ENCODE measurements around the gene PIP4K2A.

PIP4K2A gene

GRCh38 chr10:22601618-22602017, 112.8 kb downstream of the PIP4K2A start:
- no peak for DNase-seq (ENCODE audit: extremely low read depth, insufficient read length)
- H3K36me3 ChIP-seq (ENCODE audit: control insufficient read depth, insufficient read depth, low read length), result peaks cover 7% of the 10 kb centered on the region
- no peaks in the 10 kb centered on the region for H3K27me3 ChIP-seq (replicated peaks; ENCODE audit: control insufficient read depth, insufficient read depth, low read length)
- no peak for TF ChIP-seq CTCF (IDR thresholded peaks at IDR 0.05; ENCODE audit: insufficient read depth, low read length, poor library complexity, severe bottlenecking)
- H3K4me3 ChIP-seq (replicated peaks; ENCODE audit: low read depth, low read length), result no peak overlapping the region

GRCh38 chr10:22599636-22600228, 114.6 kb downstream of the PIP4K2A start:
- no peak overlapping the region for H3K4me3 ChIP-seq (replicated peaks; ENCODE audit: low read depth, low read length)
- no peak for TF ChIP-seq CTCF (IDR thresholded peaks at IDR 0.05; ENCODE audit: insufficient read depth, low read length, poor library complexity, severe bottlenecking)
- H3K36me3 ChIP-seq (ENCODE audit: control insufficient read depth, insufficient read depth, low read length), result peaks cover 7% of the 10 kb centered on the region
- no peak for DNase-seq (ENCODE audit: extremely low read depth, insufficient read length)
- H3K27me3 ChIP-seq (replicated peaks; ENCODE audit: control insufficient read depth, insufficient read depth, low read length), result no peaks in the 10 kb centered on the region

- H3K36me3 ChIP-seq (ENCODE audit: control insufficient read depth, insufficient read depth, low read length), result peaks cover 6% of the 10 kb centered on the region
- no peak for DNase-seq (ENCODE audit: extremely low read depth, insufficient read length)
- no peak overlapping the region; the same call in 1 of the 2 replicates for H3K4me3 ChIP-seq (replicated peaks; ENCODE audit: low read depth, low read length)
- no peaks in the 10 kb centered on the region for H3K27me3 ChIP-seq (replicated peaks; ENCODE audit: control insufficient read depth, insufficient read depth, low read length)
- TF ChIP-seq CTCF (IDR thresholded peaks at IDR 0.05; ENCODE audit: insufficient read depth, low read length, poor library complexity, severe bottlenecking), result no peak
Measured at GRCh38 chr10:22599048-22599561, 115.3 kb downstream of the PIP4K2A start.

- Histone ChIP-seq H3K4me3 (replicated peaks; ENCODE audit: low read depth, low read length) (no peak overlapping the region), H3K27me3 (replicated peaks; ENCODE audit: control insufficient read depth, insufficient read depth, low read length) (no peaks in the 10 kb centered on the region), H3K36me3 (ENCODE audit: control insufficient read depth, insufficient read depth, low read length) (peaks cover 4% of the 10 kb centered on the region)
- no peak for DNase-seq (ENCODE audit: extremely low read depth, insufficient read length)
- no peak for TF ChIP-seq CTCF (IDR thresholded peaks at IDR 0.05; ENCODE audit: insufficient read depth, low read length, poor library complexity, severe bottlenecking)
Measured at GRCh38 chr10:22598478-22598877, 115.9 kb downstream of the PIP4K2A start.

- H3K4me3 ChIP-seq (replicated peaks; ENCODE audit: low read depth, low read length), result no peak overlapping the region
- no peak for TF ChIP-seq CTCF (IDR thresholded peaks at IDR 0.05; ENCODE audit: insufficient read depth, low read length, poor library complexity, severe bottlenecking)
- DNase-seq (ENCODE audit: extremely low read depth, insufficient read length), result no peak
- no peaks in the 10 kb centered on the region for H3K27me3 ChIP-seq (replicated peaks; ENCODE audit: control insufficient read depth, insufficient read depth, low read length)
- peaks cover 9% of the 10 kb centered on the region for H3K36me3 ChIP-seq (ENCODE audit: control insufficient read depth, insufficient read depth, low read length)
Measured at GRCh38 chr10:22597138-22597537, 117.2 kb downstream of the PIP4K2A start.
